H1 (cell line): ENCODE data around the gene KRT85. TPM values are rescaled to one million over a fixed set of nuclear protein-coding genes. Genes with fewer than 3 reads are reported as not detected.

Experiments used
- CTCF ChIA-PET: fragments of 300-600 bp; sonication (Branson Sonifier 250); formaldehyde crosslinking; loops from one replicate; lab custom pipeline; 2021; ENCODE audit not compliant: partially characterized antibody; lab: Charles Lee
- POLR2A ChIA-PET: fragments of 300-600 bp; sonication (Branson Sonifier 250); formaldehyde crosslinking; loops from one replicate; lab custom pipeline; 2021; ENCODE audit warnings: inconsistent platforms; ENCODE audit not compliant: partially characterized antibody; lab: Charles Lee
- DNase-seq, 2 experiments: peaks; one replicate each; pipeline versions ENCODE4 v3.0.0 to v3.0.0-alpha.2; 2010 to 2022; ENCODE audit warnings: low spot score in 2 of 2, low read depth in 1 of 2, mixed read lengths in 1 of 2
- FAIRE-seq: peaks from 2 replicates; lab custom pipeline; 2011; peaks lifted over from hg19 to GRCh38; lab: Jason Lieb, UNC
- H2AFZ ChIP-seq: 2 replicates; pipeline ENCODE4 v1.8.1; 2012; ENCODE audit warnings: low read length, inconsistent platforms
- H2AK5ac ChIP-seq: 2 replicates; pipeline ENCODE4 v1.6.1; 2013; ENCODE audit warnings: low read depth, low read length
- H2BK120ac ChIP-seq: replicated peaks from 2 replicates; pipeline ENCODE3; 2013; ENCODE audit warnings: low read depth, low read length, inconsistent platforms
- H2BK12ac ChIP-seq: 2 replicates; pipeline ENCODE4 v1.6.1; 2013; ENCODE audit warnings: low read depth, low read length
- H2BK15ac ChIP-seq: 2 replicates; pipeline ENCODE4 v1.6.1; 2013; ENCODE audit warnings: low read length
- H2BK20ac ChIP-seq: 2 replicates; pipeline ENCODE4 v1.6.1; 2013; ENCODE audit warnings: low read length
- H2BK5ac ChIP-seq: 2 replicates; pipeline ENCODE4 v1.6.1; 2013; ENCODE audit warnings: low read depth, low read length
- H3K14ac ChIP-seq: 2 replicates; pipeline ENCODE4 v1.6.1; 2013; ENCODE audit warnings: inconsistent platforms; ENCODE audit not compliant: insufficient read length
- H3K18ac ChIP-seq: 2 replicates; pipeline ENCODE4 v1.6.1; 2013; ENCODE audit warnings: low read length; ENCODE audit errors: extremely low read depth
- H3K23ac ChIP-seq: 2 replicates; pipeline ENCODE4 v1.6.1; 2013; ENCODE audit warnings: inconsistent platforms; ENCODE audit not compliant: insufficient read length
- H3K23me2 ChIP-seq: 2 replicates; pipeline ENCODE4 v1.6.1; 2013; ENCODE audit warnings: low read depth, low read length
- H3K27ac ChIP-seq: 2 replicates; pipeline ENCODE4 v1.6.1; 2011; ENCODE audit warnings: low read depth, low read length, inconsistent platforms
- H3K27me3 ChIP-seq, 4 experiments: replicated peaks in 1 of 4; 1 replicate in 1 of 4; 2 replicates in 3 of 4; pipeline versions ENCODE4 v1.6.1 to v1.8.1; 2011 to 2013; ENCODE audit warnings: low read length in 3 of 4, mild to moderate bottlenecking in 3 of 4, inconsistent platforms in 2 of 4, mixed read lengths in 2 of 4, moderate library complexity in 1 of 4; ENCODE audit not compliant: control insufficient read depth in 3 of 4, insufficient read depth in 3 of 4; ENCODE audit errors: extremely low read depth in 1 of 4
- H3K36me3 ChIP-seq, 4 experiments: 2 replicates each; pipeline versions ENCODE4 v1.6.1 to v1.8.1; 2011 to 2013; ENCODE audit warnings: mild to moderate bottlenecking in 4 of 4, low read length in 3 of 4, moderate library complexity in 2 of 4, control low read depth in 1 of 4, inconsistent platforms in 1 of 4; ENCODE audit not compliant: insufficient read depth in 4 of 4, control insufficient read depth in 2 of 4
- H3K4ac ChIP-seq: replicated peaks from 2 replicates; pipeline ENCODE3; 2013; ENCODE audit warnings: low read length, low read depth, mixed read lengths, inconsistent platforms; ENCODE audit not compliant: insufficient read length
- H3K4me1 ChIP-seq, 4 experiments: replicated peaks in 1 of 4; 1 replicate in 1 of 4; 2 replicates in 3 of 4; pipeline versions ENCODE4 v1.6.1 to v1.8.1; 2011 to 2013; ENCODE audit warnings: low read length in 3 of 4, inconsistent platforms in 2 of 4, mixed read lengths in 1 of 4; ENCODE audit not compliant: insufficient read depth in 4 of 4, control insufficient read depth in 3 of 4
- H3K4me2 ChIP-seq, 2 experiments: 2 replicates each; pipeline versions ENCODE4 v1.6.1 to v1.8.1; 2011 to 2013; ENCODE audit warnings: low read depth in 2 of 2, low read length in 2 of 2, control low read depth in 1 of 2, inconsistent platforms in 1 of 2, mild to moderate bottlenecking in 1 of 2; ENCODE audit not compliant: insufficient read depth in 1 of 2
- H3K4me3 ChIP-seq, 4 experiments: fragments of 200-600, 300-600 bp in 1 of 4; sonication (generic), shearing (Covaris generic), sonication (Bioruptor Twin) in 1 of 4; 2 replicates each; pipeline versions ENCODE4 v1.5.1 to v1.8.1; 2011 to 2016; ENCODE audit warnings: low read length in 4 of 4, low read depth in 3 of 4, control low read depth in 2 of 4, inconsistent platforms in 2 of 4, mild to moderate bottlenecking in 2 of 4, mixed read lengths in 1 of 4, moderate library complexity in 1 of 4; ENCODE audit not compliant: insufficient read depth in 2 of 4; ENCODE audit errors: extremely low read depth in 1 of 4
- H3K56ac ChIP-seq: replicated peaks from 2 replicates; pipeline ENCODE3; 2013; ENCODE audit warnings: low read depth, mild to moderate bottlenecking, mixed read lengths, low read length, inconsistent platforms; ENCODE audit not compliant: insufficient read length
- H3K79me1 ChIP-seq: 2 replicates; pipeline ENCODE4 v1.6.1; 2013; ENCODE audit warnings: low read depth, low read length, control low read depth
- H3K79me2 ChIP-seq, 2 experiments: 2 replicates each; pipeline versions ENCODE4 v1.6.1 to v1.8.1; 2012 to 2013; ENCODE audit warnings: low read length in 2 of 2, mild to moderate bottlenecking in 2 of 2, inconsistent platforms in 1 of 2; ENCODE audit not compliant: insufficient read depth in 2 of 2, control insufficient read depth in 1 of 2
- H3K9ac ChIP-seq, 4 experiments: replicated peaks in 1 of 4; 1 replicate in 1 of 4; 2 replicates in 3 of 4; pipeline versions ENCODE4 v1.6.1 to v1.8.1; 2011 to 2013; ENCODE audit warnings: low read depth in 3 of 4, low read length in 3 of 4, control low read depth in 2 of 4, mild to moderate bottlenecking in 2 of 4, moderate library complexity in 2 of 4, inconsistent platforms in 1 of 4; ENCODE audit errors: extremely low read depth in 1 of 4
- H3K9me3 ChIP-seq, 2 experiments: 2 replicates each; pipeline versions ENCODE4 v1.6.1 to v1.8.1; 2012 to 2013; ENCODE audit warnings: mild to moderate bottlenecking in 2 of 2, moderate library complexity in 2 of 2, control low read depth in 1 of 2, inconsistent platforms in 1 of 2, low read depth in 1 of 2, low read length in 1 of 2, mixed read lengths in 1 of 2; ENCODE audit not compliant: insufficient read depth in 2 of 2
- H4K20me1 ChIP-seq, 2 experiments: replicated peaks in 1 of 2; 2 replicates each; pipeline versions ENCODE3 to v1.8.1; 2011 to 2013; ENCODE audit warnings: inconsistent platforms in 2 of 2, low read length in 2 of 2, mild to moderate bottlenecking in 1 of 2; ENCODE audit not compliant: insufficient read depth in 2 of 2, control insufficient read depth in 1 of 2
- H4K5ac ChIP-seq: 2 replicates; pipeline ENCODE4 v1.6.1; 2013; ENCODE audit warnings: low read length, low read depth, mixed read lengths, inconsistent platforms; ENCODE audit not compliant: insufficient read length
- H4K8ac ChIP-seq: 2 replicates; pipeline ENCODE4 v1.8.0; 2013; ENCODE audit warnings: mild to moderate bottlenecking, moderate library complexity, low read length, inconsistent platforms; ENCODE audit not compliant: insufficient read depth; ENCODE audit errors: extremely low read depth
- H4K91ac ChIP-seq: replicated peaks from 2 replicates; pipeline ENCODE3; 2013; ENCODE audit warnings: low read length, mixed read lengths, inconsistent platforms; ENCODE audit not compliant: insufficient read length
- CEBPB ChIP-seq: IDR thresholded peaks from 2 replicates; pipeline ENCODE4 v1.6.1; 2012; ENCODE audit warnings: low read depth, low read length
- CREB1 ChIP-seq: IDR thresholded peaks from 2 replicates; pipeline ENCODE4 v1.6.1; 2012; ENCODE audit warnings: inconsistent platforms
- EGR1 ChIP-seq: IDR thresholded peaks from 2 replicates; pipeline ENCODE4 v1.6.1; 2011; ENCODE audit warnings: low read depth, low read length, borderline replicate concordance
- FOSL1 ChIP-seq: IDR thresholded peaks from 2 replicates; pipeline ENCODE4 v1.6.1; 2011; ENCODE audit warnings: mild to moderate bottlenecking, low read depth, low read length, moderate library complexity; ENCODE audit not compliant: insufficient read depth
- HDAC2 ChIP-seq, 2 experiments: fragments of 300-600 bp in 1 of 2; sonication (generic) in 1 of 2; IDR thresholded peaks; 2 replicates each; pipeline ENCODE4 v1.6.1; 2011 to 2012; ENCODE audit warnings: low read depth in 2 of 2, low read length in 2 of 2, mild to moderate bottlenecking in 2 of 2, moderate library complexity in 2 of 2, borderline replicate concordance in 1 of 2, inconsistent platforms in 1 of 2
- HDAC6 ChIP-seq: IDR thresholded peaks from one replicate; pipeline ENCODE4 v1.7.1; 2012; ENCODE audit warnings: low read depth, mild to moderate bottlenecking, inconsistent platforms, low read length, moderate library complexity
- JUN ChIP-seq: IDR thresholded peaks from 2 replicates; pipeline ENCODE4 v1.6.1; 2011; ENCODE audit warnings: low read depth, mild to moderate bottlenecking, improper control_type of control experiment, low read length
- KDM5A ChIP-seq: fragments of 200-600 bp; IDR thresholded peaks from 2 replicates; pipeline ENCODE4 v1.7.1; 2012; ENCODE audit warnings: mild to moderate bottlenecking, low read length, inconsistent platforms, mixed read lengths
- NRF1 ChIP-seq: IDR thresholded peaks from 2 replicates; pipeline ENCODE4 v1.6.1; 2011; ENCODE audit warnings: mild to moderate bottlenecking, low read depth, low read length, improper control_type of control experiment
- POLR2A ChIP-seq, 2 experiments: IDR thresholded peaks; 1 replicate in 1 of 2; 2 replicates in 1 of 2; pipeline ENCODE4 v1.6.1; 2011; ENCODE audit warnings: low read depth in 2 of 2, low read length in 2 of 2, mild to moderate bottlenecking in 2 of 2; ENCODE audit errors: control extremely low read depth in 1 of 2
- POLR2AphosphoS5 ChIP-seq: IDR thresholded peaks from 2 replicates; pipeline ENCODE4 v1.6.1; 2011; ENCODE audit warnings: low read depth, low read length
- POU5F1 ChIP-seq: IDR thresholded peaks from 2 replicates; pipeline ENCODE4 v1.6.1; 2011; ENCODE audit warnings: low read depth, mild to moderate bottlenecking, low read length, moderate library complexity
- SP4 ChIP-seq: IDR thresholded peaks from 2 replicates; pipeline ENCODE4 v1.6.1; 2012; ENCODE audit warnings: low read length, inconsistent platforms
- SUZ12 ChIP-seq: fragments of 200-600 bp; sonication (generic); IDR thresholded peaks from 2 replicates; pipeline ENCODE4 v1.6.1; 2012; ENCODE audit warnings: mild to moderate bottlenecking, inconsistent platforms, low read length, moderate library complexity, mixed read lengths
- WGBS, 2 experiments: shearing (Covaris generic) in 1 of 2; methylation state at CpG; one replicate each; pipeline versions ENCODE4 v1.1.6 to v1.1.7; 2013 to 2015; ENCODE audit warnings: low lambda C conversion rate in 2 of 2, mixed read lengths in 2 of 2, inconsistent platforms in 1 of 2, low coverage in 1 of 2, missing lambda C conversion rate in 1 of 2; ENCODE audit not compliant: insufficient replicate concordance in 2 of 2, insufficient coverage in 1 of 2, insufficient read length in 1 of 2; ENCODE audit errors: extremely low coverage in 1 of 2, missing lambda C conversion rate in 1 of 2; 5-methylcytosine and 5-hydroxymethylcytosine counted together
- polyA plus RNA-seq, 7 experiments: library from polyadenylated mRNA; depleted of rRNA in 3 of 7; stranded (reverse) in 5 of 7; unstranded in 2 of 7; fragments of >200 nt in 5 of 7; fragments of 200-250 nt in 2 of 7; gene quantifications; 1 replicate in 5 of 7; 2 replicates in 1 of 7; 4 replicates in 1 of 7; pipeline versions ENCODE4 v1.2.1 to v1.2.3, GENCODE V29; 2011 to 2013; ENCODE audit warnings: missing spikeins in 2 of 7, mixed read lengths in 2 of 7
- total RNA-seq: library from RNA; stranded (reverse); fragmentation: NEBNext Ultra II Directional; extraction: Animal tissue kit (Norgen Biotek cat#: 25700); gene quantifications from 2 replicates; pipeline ENCODE4 v1.2.1, GENCODE V29; 2021

Gene KRT85
- total and polyA plus RNA-seq, 2 of the 8 experiments (the other 6 are each of a cell fraction or from before 2014, with no cell fraction given) = not detected

- H4K91ac ChIP-seq = no peak overlapping the region
- no peak overlapping the region for H2BK15ac ChIP-seq
- H3K4me1 ChIP-seq = no peaks in the 10 kb centered on the region
- no peak overlapping the region for H2AFZ ChIP-seq
- no peaks in the 10 kb centered on the region for H3K27me3 ChIP-seq
- 68% methylated on average over 16 of the region's 16 CpGs; no CpG with 5 or more reads in 1 of the 2 experiments for WGBS, 2 experiments
- ChIA-PET POLR2A (no interaction called here), CTCF (interaction anchor here (0.7 to 10.7 kb wide), 15 partner anchors 9 to 252 kb away, joined by 3 to 88 read pairs (median 3); no protein-coding TSS in a partner anchor)
- no peak overlapping the region for H4K5ac ChIP-seq
- TF ChIP-seq KDM5A = no peak
- TF ChIP-seq SUZ12 = no peak
- TF ChIP-seq CEBPB = no peak
- TF ChIP-seq JUN = no peak
- no peak for TF ChIP-seq CREB1
- no peak for TF ChIP-seq NRF1
- no peak for TF ChIP-seq EGR1
- TF ChIP-seq FOSL1 = no peak
- TF ChIP-seq POLR2A (IDR thresholded peaks at IDR 0.05; ENCODE audit: control extremely low read depth in 1 of 2, low read depth in 2 of 2, low read length in 2 of 2) = no peak
- TF ChIP-seq SP4 = no peak
- no peak for TF ChIP-seq POU5F1
- TF ChIP-seq POLR2AphosphoS5 = no peak
- TF ChIP-seq HDAC2 (IDR thresholded peaks at IDR 0.05; ENCODE audit: borderline replicate concordance in 1 of 2, low read depth in 2 of 2, low read length in 2 of 2) = no peak
- TF ChIP-seq HDAC6 = no peak
- H2BK20ac ChIP-seq = no peak overlapping the region
- H3K23ac ChIP-seq = no peak overlapping the region
- H4K8ac ChIP-seq = peak overlapping the region; percentile 69; the same call in 1 of the 2 replicates
- no peaks in the 10 kb centered on the region for H3K23me2 ChIP-seq
- H3K79me2 ChIP-seq = no peaks in the 10 kb centered on the region
- H3K56ac ChIP-seq = no peak overlapping the region
- no peak overlapping the region for H3K4me3 ChIP-seq
- no peak overlapping the region for H3K4ac ChIP-seq
- H2AK5ac ChIP-seq = no peak overlapping the region
- FAIRE-seq = no peak
- H3K79me1 ChIP-seq = no peaks in the 10 kb centered on the region
- H2BK120ac ChIP-seq = no peak overlapping the region
- H3K9me3 ChIP-seq = no peaks in the 10 kb centered on the region
- no peak overlapping the region for H3K14ac ChIP-seq
- no peaks in the 10 kb centered on the region for H3K36me3 ChIP-seq
- no peak overlapping the region for H3K9ac ChIP-seq
- no peak overlapping the region for H3K27ac ChIP-seq
- no peak overlapping the region for H2BK5ac ChIP-seq
- H3K4me2 ChIP-seq = no peak overlapping the region
- no peak overlapping the region for H3K18ac ChIP-seq
- no peak for DNase-seq
- H4K20me1 ChIP-seq = no peaks in the 10 kb centered on the region
- H2BK12ac ChIP-seq = no peak overlapping the region
These were observed 19.4 kb downstream of the KRT85 start for GRCh38 chr12:52347551-52348510.
